Heart left ventricle (tissue), 13 donors: ENCODE measurements around the gene ATXN1.

Experiments used
- POLR2A ChIP-seq, 2 donors: fragments of 450-650 bp; IDR thresholded peaks; one replicate each; pipeline ENCODE4 v1.6.1; 2017; ENCODE audit warnings: antibody characterized with exemption in 2 of 2, mild to moderate bottlenecking in 2 of 2, moderate library complexity in 2 of 2
- TF ChIP-seq, protein P1 (sequence below), 12 donors: fragments of 200-600 bp; sonication (generic) in 4 of 12; IDR thresholded peaks; one replicate each; pipeline versions ENCODE4 v1.5.0 to v1.8.0; 2018 to 2022; ENCODE audit warnings: antibody characterized with exemption in 12 of 12, mild to moderate bottlenecking in 5 of 12
- donor health status: ischemic (EF 13 %, LVEDD 7.1; RV severe dilation, severe dysfunction).
- donor health status: DM: no; HTN: yes; CAD: no.
- donor health status: DM: no; HTN: no; CAD: no.
- donor health status: ischemic (EF 25% LVEDD 6.9; RV normal size, moderate dysfunction).
- donor health status: ischemic (EF 25% LVEDD 5.7; RV mildly dilated, moderate dysfunction).
- donor health status: ischemic (EF 35%, LVEDD 5.7; RV mildly dilated, moderate dysfunction).
- donor health status: nonischemic (EF 11% LVEDD 7.7; RV severe dilation, severe dysfunction).
- donor health status: DM: yes; HTN: yes; CAD: no.
- donor health status: PGD.
- donor health status: ischemic (EF 29% LVEDD 5.4; RV normal size, mild dysfunction).
- donor health status: nonischemic (EF 23%, LVEDD 6.1; RV moderate dilation, normal function).

- TF ChIP-seq, protein P1, sequence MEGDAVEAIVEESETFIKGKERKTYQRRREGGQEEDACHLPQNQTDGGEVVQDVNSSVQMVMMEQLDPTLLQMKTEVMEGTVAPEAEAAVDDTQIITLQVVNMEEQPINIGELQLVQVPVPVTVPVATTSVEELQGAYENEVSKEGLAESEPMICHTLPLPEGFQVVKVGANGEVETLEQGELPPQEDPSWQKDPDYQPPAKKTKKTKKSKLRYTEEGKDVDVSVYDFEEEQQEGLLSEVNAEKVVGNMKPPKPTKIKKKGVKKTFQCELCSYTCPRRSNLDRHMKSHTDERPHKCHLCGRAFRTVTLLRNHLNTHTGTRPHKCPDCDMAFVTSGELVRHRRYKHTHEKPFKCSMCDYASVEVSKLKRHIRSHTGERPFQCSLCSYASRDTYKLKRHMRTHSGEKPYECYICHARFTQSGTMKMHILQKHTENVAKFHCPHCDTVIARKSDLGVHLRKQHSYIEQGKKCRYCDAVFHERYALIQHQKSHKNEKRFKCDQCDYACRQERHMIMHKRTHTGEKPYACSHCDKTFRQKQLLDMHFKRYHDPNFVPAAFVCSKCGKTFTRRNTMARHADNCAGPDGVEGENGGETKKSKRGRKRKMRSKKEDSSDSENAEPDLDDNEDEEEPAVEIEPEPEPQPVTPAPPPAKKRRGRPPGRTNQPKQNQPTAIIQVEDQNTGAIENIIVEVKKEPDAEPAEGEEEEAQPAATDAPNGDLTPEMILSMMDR (IDR thresholded peaks at IDR 0.05) = no peak
- no peak for TF ChIP-seq POLR2A (IDR thresholded peaks at IDR 0.05)
Measured at GRCh38 chr6:16488813-16489212, 272.4 kb downstream of the ATXN1 start.
